Calu3 (cell line): ENCODE data around the gene TPRG1. TPM values are rescaled to one million over a fixed set of nuclear protein-coding genes. Genes with fewer than 3 reads are reported as not detected.

Source experiments
- BruUV-seq: library from RNA; stranded (reverse); fragments of 400-500 nt; replicated peaks from 2 replicates; lab custom pipeline; 2021; lab: Mats Ljungman, UMichigan
- CTCF ChIA-PET: fragments of 300-600 bp; sonication (Branson Sonifier 250); formaldehyde crosslinking; loops from one replicate; lab custom pipeline; 2022; ENCODE audit warnings: antibody characterized with exemption; lab: Charles Lee
- DNase-seq: peaks from one replicate; pipeline ENCODE4 v3.0.0; 2022
- H3K27ac Mint-ChIP-seq: one replicate; pipeline ENCODE4 v1.8.0; 2022; ENCODE audit warnings: mixed read lengths; ENCODE audit not compliant: unreplicated experiment
- H3K27me3 Mint-ChIP-seq: one replicate; pipeline ENCODE4 v1.8.0; 2022; ENCODE audit warnings: mixed read lengths; ENCODE audit not compliant: unreplicated experiment
- H3K36me3 Mint-ChIP-seq: one replicate; pipeline ENCODE4 v1.8.0; 2022; ENCODE audit warnings: mild to moderate bottlenecking, moderate library complexity, mixed read lengths; ENCODE audit not compliant: insufficient read depth, unreplicated experiment
- H3K4me1 Mint-ChIP-seq: one replicate; pipeline ENCODE4 v1.8.0; 2022; ENCODE audit warnings: mild to moderate bottlenecking, low read depth, mixed read lengths; ENCODE audit not compliant: unreplicated experiment
- H3K4me3 Mint-ChIP-seq: one replicate; pipeline ENCODE4 v1.8.0; 2022; ENCODE audit warnings: mild to moderate bottlenecking, low read depth, moderate library complexity, mixed read lengths; ENCODE audit not compliant: unreplicated experiment
- H3K9me3 Mint-ChIP-seq: one replicate; pipeline ENCODE4 v1.8.0; 2022; ENCODE audit warnings: low read depth, mixed read lengths; ENCODE audit not compliant: unreplicated experiment
- CTCF ChIP-seq: fragments of 200-600 bp; IDR thresholded peaks from one replicate; pipeline ENCODE4 v1.8.0; 2022; ENCODE audit warnings: antibody characterized with exemption; ENCODE audit not compliant: unreplicated experiment
- intact Hi-C: fragments of 100-400 bp; cut with micrococcal nuclease; formaldehyde crosslinking; loops from one replicate; pipeline ENCODE4 v1.10.0; 2022; ENCODE audit not compliant: unreplicated experiment
- total RNA-seq: library from RNA; stranded (reverse); gene quantifications from 2 replicates; pipeline ENCODE4 v1.2.3, GENCODE V29; 2022

The TPRG1 gene
- total RNA-seq, 1 experiment from 2014 or later, result 1.2 TPM

- CTCF ChIA-PET, result no interaction called here
- Mint-ChIP-seq H3K9me3 (no peaks in the 10 kb centered on the region), H3K27ac (no peak overlapping the region), H3K4me1 (no peaks in the 10 kb centered on the region), H3K27me3 (no peaks in the 10 kb centered on the region), H3K4me3 (no peak overlapping the region), H3K36me3 (no peaks in the 10 kb centered on the region)
- DNase-seq, result no peak
- no TSS peak for BruUV-seq
- no peak for TF ChIP-seq CTCF
- intact Hi-C loops, result no loop called here
These were observed 51.3 kb downstream of the TPRG1 start for GRCh38 chr3:189222927-189223636.

- TF ChIP-seq CTCF, result no peak
- CTCF ChIA-PET, result no interaction called here
- H3K4me1 Mint-ChIP-seq, result peaks cover 17% of the 10 kb centered on the region
- H3K27ac Mint-ChIP-seq, result no peak overlapping the region
- no peaks in the 10 kb centered on the region for H3K27me3 Mint-ChIP-seq
- intact Hi-C loops, result no loop called here
- H3K36me3 Mint-ChIP-seq, result no peaks in the 10 kb centered on the region
- no TSS peak for BruUV-seq
- DNase-seq, result no peak
- H3K9me3 Mint-ChIP-seq, result no peaks in the 10 kb centered on the region
- no peak overlapping the region for H3K4me3 Mint-ChIP-seq
These were observed 53.7 kb downstream of the TPRG1 start for GRCh38 chr3:189225431-189225830.

GRCh38 chr3:189227249-189227648, 55.5 kb downstream of the TPRG1 start:
- no peaks in the 10 kb centered on the region for H3K27me3 Mint-ChIP-seq
- H3K4me3 Mint-ChIP-seq, result no peak overlapping the region
- no peak for DNase-seq
- peaks cover 21% of the 10 kb centered on the region for H3K4me1 Mint-ChIP-seq
- intact Hi-C loops, result no loop called here
- no peak overlapping the region for H3K27ac Mint-ChIP-seq
- no TSS peak for BruUV-seq
- TF ChIP-seq CTCF, result no peak
- H3K9me3 Mint-ChIP-seq, result no peaks in the 10 kb centered on the region
- H3K36me3 Mint-ChIP-seq, result no peaks in the 10 kb centered on the region
- CTCF ChIA-PET, result interaction anchor here (0.6 kb wide), 1 partner anchor 562 kb away, joined by 4 read pairs; no protein-coding TSS in a partner anchor

GRCh38 chr3:189229196-189229828, 57.5 kb downstream of the TPRG1 start:
- no peak overlapping the region for H3K4me3 Mint-ChIP-seq
- DNase-seq, result peak; percentile 28
- CTCF ChIA-PET, result interaction anchor here (0.5 to 0.6 kb wide), 3 partner anchors 457 to 1490 kb away, joined by 3 to 4 read pairs (median 3); no protein-coding TSS in a partner anchor

More at GRCh38 chr3:189229196-189229828, 57.5 kb downstream of the TPRG1 start:
- TF ChIP-seq CTCF, result no peak
- no peaks in the 10 kb centered on the region for H3K9me3 Mint-ChIP-seq
- peak overlapping the region; percentile 29 for H3K27ac Mint-ChIP-seq
- intact Hi-C loops, result loop anchor here (2.0 kb wide), 1 partner anchor 41 kb away; no protein-coding TSS in a partner anchor
- no peaks in the 10 kb centered on the region for H3K27me3 Mint-ChIP-seq
- no TSS peak for BruUV-seq
- peaks cover 35% of the 10 kb centered on the region for H3K4me1 Mint-ChIP-seq
- no peaks in the 10 kb centered on the region for H3K36me3 Mint-ChIP-seq
